ENCODE data around the gene PCLO.

DNA sequence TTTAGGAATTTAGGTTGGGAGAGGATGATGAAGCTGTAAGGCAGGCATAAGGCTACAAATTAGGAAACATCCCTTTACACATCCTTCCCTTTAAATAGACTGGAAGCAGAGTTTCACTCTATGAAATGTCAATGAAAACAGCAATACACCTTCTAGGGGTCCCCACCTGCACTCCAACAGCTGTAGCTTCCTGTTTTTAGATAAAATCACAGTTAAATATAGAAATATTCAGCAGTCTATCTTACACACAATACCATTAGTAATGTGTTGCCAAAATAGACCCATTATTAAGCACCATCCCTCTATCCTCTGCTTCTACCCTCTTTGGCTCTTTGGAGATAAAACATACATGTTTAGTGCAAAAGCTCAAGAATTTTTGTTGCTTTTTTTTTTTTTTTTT, 237.4 kb downstream of the PCLO start:
- TF ChIP-seq RAD21 (IDR thresholded peaks at IDR 0.05) (no peak), GABPA (IDR thresholded peaks at IDR 0.05 in 1 of 2, conservative IDR thresholded peaks at IDR 0.05 in 1 of 2) (no peak), YY1 (IDR thresholded peaks at IDR 0.05) (no peak), FOXA1 (IDR thresholded peaks at IDR 0.05) (no peak), HNF4G (IDR thresholded peaks at IDR 0.05) (no peak), SP1 (IDR thresholded peaks at IDR 0.05) (no peak), RXRA (IDR thresholded peaks at IDR 0.05) (no peak), HNF4A (conservative IDR thresholded peaks at IDR 0.05) (no peak), NR2F2 (IDR thresholded peaks at IDR 0.05) (no peak)
- TF ChIP-seq, protein P1, sequence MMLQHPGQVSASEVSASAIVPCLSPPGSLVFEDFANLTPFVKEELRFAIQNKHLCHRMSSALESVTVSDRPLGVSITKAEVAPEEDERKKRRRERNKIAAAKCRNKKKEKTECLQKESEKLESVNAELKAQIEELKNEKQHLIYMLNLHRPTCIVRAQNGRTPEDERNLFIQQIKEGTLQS (IDR thresholded peaks at IDR 0.05): no peak
- TF ChIP-seq, protein P2, sequence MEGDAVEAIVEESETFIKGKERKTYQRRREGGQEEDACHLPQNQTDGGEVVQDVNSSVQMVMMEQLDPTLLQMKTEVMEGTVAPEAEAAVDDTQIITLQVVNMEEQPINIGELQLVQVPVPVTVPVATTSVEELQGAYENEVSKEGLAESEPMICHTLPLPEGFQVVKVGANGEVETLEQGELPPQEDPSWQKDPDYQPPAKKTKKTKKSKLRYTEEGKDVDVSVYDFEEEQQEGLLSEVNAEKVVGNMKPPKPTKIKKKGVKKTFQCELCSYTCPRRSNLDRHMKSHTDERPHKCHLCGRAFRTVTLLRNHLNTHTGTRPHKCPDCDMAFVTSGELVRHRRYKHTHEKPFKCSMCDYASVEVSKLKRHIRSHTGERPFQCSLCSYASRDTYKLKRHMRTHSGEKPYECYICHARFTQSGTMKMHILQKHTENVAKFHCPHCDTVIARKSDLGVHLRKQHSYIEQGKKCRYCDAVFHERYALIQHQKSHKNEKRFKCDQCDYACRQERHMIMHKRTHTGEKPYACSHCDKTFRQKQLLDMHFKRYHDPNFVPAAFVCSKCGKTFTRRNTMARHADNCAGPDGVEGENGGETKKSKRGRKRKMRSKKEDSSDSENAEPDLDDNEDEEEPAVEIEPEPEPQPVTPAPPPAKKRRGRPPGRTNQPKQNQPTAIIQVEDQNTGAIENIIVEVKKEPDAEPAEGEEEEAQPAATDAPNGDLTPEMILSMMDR (IDR thresholded peaks at IDR 0.05; ENCODE audit: low read depth, low read length, missing input control): no peak
- TF ChIP-seq, protein P3, sequence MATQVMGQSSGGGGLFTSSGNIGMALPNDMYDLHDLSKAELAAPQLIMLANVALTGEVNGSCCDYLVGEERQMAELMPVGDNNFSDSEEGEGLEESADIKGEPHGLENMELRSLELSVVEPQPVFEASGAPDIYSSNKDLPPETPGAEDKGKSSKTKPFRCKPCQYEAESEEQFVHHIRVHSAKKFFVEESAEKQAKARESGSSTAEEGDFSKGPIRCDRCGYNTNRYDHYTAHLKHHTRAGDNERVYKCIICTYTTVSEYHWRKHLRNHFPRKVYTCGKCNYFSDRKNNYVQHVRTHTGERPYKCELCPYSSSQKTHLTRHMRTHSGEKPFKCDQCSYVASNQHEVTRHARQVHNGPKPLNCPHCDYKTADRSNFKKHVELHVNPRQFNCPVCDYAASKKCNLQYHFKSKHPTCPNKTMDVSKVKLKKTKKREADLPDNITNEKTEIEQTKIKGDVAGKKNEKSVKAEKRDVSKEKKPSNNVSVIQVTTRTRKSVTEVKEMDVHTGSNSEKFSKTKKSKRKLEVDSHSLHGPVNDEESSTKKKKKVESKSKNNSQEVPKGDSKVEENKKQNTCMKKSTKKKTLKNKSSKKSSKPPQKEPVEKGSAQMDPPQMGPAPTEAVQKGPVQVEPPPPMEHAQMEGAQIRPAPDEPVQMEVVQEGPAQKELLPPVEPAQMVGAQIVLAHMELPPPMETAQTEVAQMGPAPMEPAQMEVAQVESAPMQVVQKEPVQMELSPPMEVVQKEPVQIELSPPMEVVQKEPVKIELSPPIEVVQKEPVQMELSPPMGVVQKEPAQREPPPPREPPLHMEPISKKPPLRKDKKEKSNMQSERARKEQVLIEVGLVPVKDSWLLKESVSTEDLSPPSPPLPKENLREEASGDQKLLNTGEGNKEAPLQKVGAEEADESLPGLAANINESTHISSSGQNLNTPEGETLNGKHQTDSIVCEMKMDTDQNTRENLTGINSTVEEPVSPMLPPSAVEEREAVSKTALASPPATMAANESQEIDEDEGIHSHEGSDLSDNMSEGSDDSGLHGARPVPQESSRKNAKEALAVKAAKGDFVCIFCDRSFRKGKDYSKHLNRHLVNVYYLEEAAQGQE (IDR thresholded peaks at IDR 0.05): no peak

Measured in liver (tissue), 3 donors.